Urinary bladder (tissue), 4 donors: ENCODE measurements around the gene SLC25A21. TPM values are rescaled to one million over a fixed set of nuclear protein-coding genes. Genes with fewer than 3 reads are reported as not detected.
"Not testable (repeated sequence)": the region's sequence is repeated elsewhere in the genome, so short reads cannot be mapped to it uniquely, and the experiment has no call there.

ENCODE experiments used
- DNase-seq: peaks from one replicate; pipeline ENCODE4 v3.0.0-alpha.2; 2015; ENCODE audit errors: extremely low spot score
- H3K27ac ChIP-seq: one replicate; pipeline ENCODE4 v1.5.1; 2013; ENCODE audit warnings: low read depth, mild to moderate bottlenecking, moderate library complexity
- H3K36me3 ChIP-seq: one replicate; pipeline ENCODE4 v1.6.1; 2013; ENCODE audit warnings: mild to moderate bottlenecking, moderate library complexity; ENCODE audit not compliant: insufficient read depth
- H3K4me1 ChIP-seq: one replicate; pipeline ENCODE4 v1.6.1; 2013; ENCODE audit warnings: mild to moderate bottlenecking, moderate library complexity; ENCODE audit not compliant: insufficient read depth
- H3K4me3 ChIP-seq: one replicate; pipeline ENCODE4 v1.5.1; 2013; ENCODE audit warnings: low read depth, low read length
- WGBS: extraction: QIAGEN DNeasy Blood & Tissue Kit; methylation state at CpG from one replicate; pipeline ENCODE4 v1.1.7; 2013; 5-methylcytosine and 5-hydroxymethylcytosine counted together
- polyA plus RNA-seq: library from polyadenylated mRNA; stranded (reverse); fragments of 200-250 nt; gene quantifications from one replicate; pipeline ENCODE4 v1.2.3, GENCODE V29; 2013
- total RNA-seq: library from RNA; depleted of rRNA; stranded (reverse); fragments of >200 nt; gene quantifications from one replicate; pipeline ENCODE4 v1.2.3, GENCODE V29; 2014
- donor health status: healthy with polysubstance abuse.
- donor health status: healthy.

The SLC25A21 gene
- total and polyA plus RNA-seq, 2 donors: 0.72 to 1.8 TPM

GRCh38 chr14:37083599-37083998 lies 88.8 kb downstream of the SLC25A21 start:
- H3K4me3 ChIP-seq: no peak overlapping the region
- WGBS: 72% methylated on average over 5 of the region's 5 CpGs
- no peak for DNase-seq
- H3K4me1 ChIP-seq: no peaks in the 10 kb centered on the region
- H3K27ac ChIP-seq: no peak overlapping the region
- H3K36me3 ChIP-seq: no peaks in the 10 kb centered on the region

- Histone ChIP-seq H3K4me3 (no peak overlapping the region), H3K27ac (no peak overlapping the region), H3K36me3 (no peaks in the 10 kb centered on the region), H3K4me1 (no peaks in the 10 kb centered on the region)
- 0% methylated on average over 1 of the region's 1 CpG for WGBS
- DNase-seq: no peak
Observed at GRCh38 chr14:37082449-37082848, 90.0 kb downstream of the SLC25A21 start.

GRCh38 chr14:37081856-37082255 lies 90.5 kb downstream of the SLC25A21 start:
- no peak overlapping the region for H3K4me3 ChIP-seq

GRCh38 chr14:37081218-37081617 lies 91.2 kb downstream of the SLC25A21 start:
- Histone ChIP-seq H3K4me3 (no peak overlapping the region), H3K36me3 (no peaks in the 10 kb centered on the region), H3K4me1 (no peaks in the 10 kb centered on the region), H3K27ac (no peak overlapping the region)
- 90% methylated on average over 2 of the region's 2 CpGs for WGBS
- DNase-seq: no peak

More at GRCh38 chr14:37081856-37082255, 90.5 kb downstream of the SLC25A21 start:
- Histone ChIP-seq H3K27ac (no peak overlapping the region), H3K4me1 (no peaks in the 10 kb centered on the region), H3K36me3 (no peaks in the 10 kb centered on the region)
- no peak for DNase-seq

- no peak for DNase-seq
Observed at GRCh38 chr14:37078131-37078530, 94.3 kb downstream of the SLC25A21 start.

GRCh38 chr14:37074320-37074719 lies 98.1 kb downstream of the SLC25A21 start:
- H3K4me1 ChIP-seq, DNase-seq, H3K27ac ChIP-seq, H3K4me3 ChIP-seq, H3K36me3 ChIP-seq: not testable (repeated sequence)
- 66% methylated on average over 4 of the region's 4 CpGs for WGBS

More at GRCh38 chr14:37078131-37078530, 94.3 kb downstream of the SLC25A21 start:
- H3K4me1 ChIP-seq: no peaks in the 10 kb centered on the region
- 84% methylated on average over 2 of the region's 2 CpGs for WGBS
- no peaks in the 10 kb centered on the region for H3K36me3 ChIP-seq
- no peak overlapping the region for H3K27ac ChIP-seq
- no peak overlapping the region for H3K4me3 ChIP-seq

- H3K36me3 ChIP-seq: no peaks in the 10 kb centered on the region
- H3K4me1 ChIP-seq: no peaks in the 10 kb centered on the region
- DNase-seq: no peak
- no peak overlapping the region for H3K27ac ChIP-seq
- WGBS: 83% methylated on average over 4 of the region's 4 CpGs
- no peak overlapping the region for H3K4me3 ChIP-seq
Observed at GRCh38 chr14:37063467-37064240, 108.8 kb downstream of the SLC25A21 start.

GRCh38 chr14:37062191-37062803 lies 110.1 kb downstream of the SLC25A21 start:
- no peaks in the 10 kb centered on the region for H3K36me3 ChIP-seq
- no peaks in the 10 kb centered on the region for H3K4me1 ChIP-seq
- WGBS: 79% methylated on average over 4 of the region's 4 CpGs
- DNase-seq: no peak
- H3K4me3 ChIP-seq: no peak overlapping the region
- H3K27ac ChIP-seq: no peak overlapping the region

- DNase-seq: no peak
- Histone ChIP-seq H3K36me3 (no peaks in the 10 kb centered on the region), H3K4me3 (no peak overlapping the region), H3K27ac (no peak overlapping the region), H3K4me1 (no peaks in the 10 kb centered on the region)
- WGBS: 82% methylated on average over 1 of the region's 1 CpG
Observed at GRCh38 chr14:37061697-37062096, 110.7 kb downstream of the SLC25A21 start.

- WGBS: 49% methylated on average over 3 of the region's 3 CpGs
- Histone ChIP-seq H3K27ac (no peak overlapping the region), H3K4me3 (no peak overlapping the region), H3K4me1 (no peaks in the 10 kb centered on the region), H3K36me3 (no peaks in the 10 kb centered on the region)
- DNase-seq: no peak
Observed at GRCh38 chr14:37060496-37061260, 111.7 kb downstream of the SLC25A21 start.

GRCh38 chr14:37057776-37058175 lies 114.6 kb downstream of the SLC25A21 start:
- Histone ChIP-seq H3K36me3 (no peaks in the 10 kb centered on the region), H3K4me3 (no peak overlapping the region), H3K4me1 (no peaks in the 10 kb centered on the region), H3K27ac (no peak overlapping the region)
- 70% methylated on average over 3 of the region's 3 CpGs for WGBS
- no peak for DNase-seq

- no peak overlapping the region for H3K27ac ChIP-seq
- no peak for DNase-seq
- no peaks in the 10 kb centered on the region for H3K4me1 ChIP-seq
- WGBS: 57% methylated on average over 3 of the region's 3 CpGs
- no peaks in the 10 kb centered on the region for H3K36me3 ChIP-seq
- H3K4me3 ChIP-seq: no peak overlapping the region
Observed at GRCh38 chr14:37056473-37056872, 115.9 kb downstream of the SLC25A21 start.

- WGBS: 98% methylated on average over 2 of the region's 2 CpGs
- Histone ChIP-seq H3K36me3 (no peaks in the 10 kb centered on the region), H3K27ac (no peak overlapping the region), H3K4me1 (no peaks in the 10 kb centered on the region), H3K4me3 (no peak overlapping the region)
- no peak for DNase-seq
Observed at GRCh38 chr14:37054869-37055268, 117.5 kb downstream of the SLC25A21 start.

- H3K36me3 ChIP-seq: no peaks in the 10 kb centered on the region
- DNase-seq: no peak
- H3K27ac ChIP-seq: no peak overlapping the region
- no peak overlapping the region for H3K4me3 ChIP-seq
- no peaks in the 10 kb centered on the region for H3K4me1 ChIP-seq
Observed at GRCh38 chr14:37054144-37054543, 118.3 kb downstream of the SLC25A21 start.
